NB4 (cell line): Measurements from ENCODE around the gene SERPINH1.

Experiments
- DNase-seq: peaks from one replicate; pipeline ENCODE4 v3.0.0; 2010; ENCODE audit warnings: low read depth
- H3K4me3 ChIP-seq: one replicate; pipeline ENCODE4 v1.5.1; 2011; ENCODE audit warnings: mild to moderate bottlenecking, low read depth, low read length, moderate library complexity
- MAX ChIP-seq: IDR thresholded peaks from 2 replicates; pipeline ENCODE4 v1.6.1; 2011; ENCODE audit warnings: low read depth, low read length
- MYC ChIP-seq: IDR thresholded peaks from 2 replicates; pipeline ENCODE4 v1.6.1; 2011; ENCODE audit warnings: low read depth, low read length
- POLR2A ChIP-seq: IDR thresholded peaks from 2 replicates; pipeline ENCODE4 v1.6.1; 2011; ENCODE audit warnings: mild to moderate bottlenecking; ENCODE audit not compliant: insufficient read length; ENCODE audit errors: extremely low read depth
- TF ChIP-seq, protein P1 (sequence below): IDR thresholded peaks from one replicate; pipeline ENCODE4 v1.5.1; 2012; ENCODE audit warnings: low read depth, low read length

Gene SERPINH1

DNA sequence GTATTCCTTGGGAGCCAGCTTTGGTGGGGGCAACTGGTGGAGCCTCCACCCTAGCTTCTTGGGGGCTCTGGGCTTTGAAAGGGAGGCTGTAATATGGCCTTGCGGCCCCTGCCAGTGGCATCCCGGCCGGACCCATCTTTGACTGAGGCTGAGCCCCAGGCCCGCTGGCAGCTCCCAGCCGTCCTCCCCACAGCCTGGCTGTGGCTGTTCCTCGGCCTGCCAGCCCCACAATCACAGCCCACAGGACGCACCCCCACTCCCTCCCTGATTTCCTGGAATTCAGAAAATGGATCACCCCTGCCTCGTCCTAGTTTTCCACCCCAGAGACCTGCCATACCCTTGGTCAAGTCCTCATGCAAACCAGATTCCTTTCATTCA, 23.2 kb downstream of the SERPINH1 start:
- DNase-seq, result no peak
- no peak overlapping the region for H3K4me3 ChIP-seq
- no peak for TF ChIP-seq MAX
- TF ChIP-seq POLR2A, result no peak
- TF ChIP-seq, protein P1, sequence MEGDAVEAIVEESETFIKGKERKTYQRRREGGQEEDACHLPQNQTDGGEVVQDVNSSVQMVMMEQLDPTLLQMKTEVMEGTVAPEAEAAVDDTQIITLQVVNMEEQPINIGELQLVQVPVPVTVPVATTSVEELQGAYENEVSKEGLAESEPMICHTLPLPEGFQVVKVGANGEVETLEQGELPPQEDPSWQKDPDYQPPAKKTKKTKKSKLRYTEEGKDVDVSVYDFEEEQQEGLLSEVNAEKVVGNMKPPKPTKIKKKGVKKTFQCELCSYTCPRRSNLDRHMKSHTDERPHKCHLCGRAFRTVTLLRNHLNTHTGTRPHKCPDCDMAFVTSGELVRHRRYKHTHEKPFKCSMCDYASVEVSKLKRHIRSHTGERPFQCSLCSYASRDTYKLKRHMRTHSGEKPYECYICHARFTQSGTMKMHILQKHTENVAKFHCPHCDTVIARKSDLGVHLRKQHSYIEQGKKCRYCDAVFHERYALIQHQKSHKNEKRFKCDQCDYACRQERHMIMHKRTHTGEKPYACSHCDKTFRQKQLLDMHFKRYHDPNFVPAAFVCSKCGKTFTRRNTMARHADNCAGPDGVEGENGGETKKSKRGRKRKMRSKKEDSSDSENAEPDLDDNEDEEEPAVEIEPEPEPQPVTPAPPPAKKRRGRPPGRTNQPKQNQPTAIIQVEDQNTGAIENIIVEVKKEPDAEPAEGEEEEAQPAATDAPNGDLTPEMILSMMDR, result no peak
- no peak for TF ChIP-seq MYC

DNA sequence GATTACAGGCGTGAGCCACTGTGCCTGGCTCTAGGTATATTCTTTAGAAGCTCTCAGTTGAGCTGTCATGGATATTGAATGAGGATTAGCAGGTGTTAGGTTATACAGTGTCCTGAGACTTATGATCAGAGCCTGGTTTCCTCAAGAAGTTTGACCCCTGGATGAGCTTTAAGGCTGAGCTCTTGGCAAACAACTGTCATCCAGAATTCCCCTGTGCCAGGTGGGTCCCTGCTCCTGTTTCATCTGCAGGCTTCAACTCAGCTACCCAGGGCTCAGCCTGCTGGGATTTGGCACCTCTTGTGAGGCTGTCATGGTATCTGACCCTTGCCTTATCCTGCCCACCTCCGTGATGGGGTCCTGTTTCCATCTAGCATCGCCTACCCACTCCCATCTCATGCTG, 24.3 kb downstream of the SERPINH1 start:
- TF ChIP-seq, protein P1, result no peak
- TF ChIP-seq MYC, result no peak
- TF ChIP-seq MAX, result no peak
- no peak for TF ChIP-seq POLR2A

GRCh38 chr11:75588051-75588481, 26.0 kb downstream of the SERPINH1 start:
- no peak for DNase-seq
- TF ChIP-seq MAX, result no peak
- TF ChIP-seq, protein P1, result no peak
- TF ChIP-seq POLR2A, result no peak
- TF ChIP-seq MYC, result no peak
- H3K4me3 ChIP-seq, result no peak overlapping the region

More for the DNA sequence above, 24.3 kb downstream of the SERPINH1 start:
- no peak overlapping the region for H3K4me3 ChIP-seq
- no peak for DNase-seq

- H3K4me3 ChIP-seq, result no peak overlapping the region
- no peak for DNase-seq
- TF ChIP-seq, protein P1, result no peak
- TF ChIP-seq MAX, result no peak
- no peak for TF ChIP-seq MYC
- TF ChIP-seq POLR2A, result no peak
Measured at GRCh38 chr11:75589051-75589450, 27.0 kb downstream of the SERPINH1 start.

GRCh38 chr11:75589933-75590332, 27.9 kb downstream of the SERPINH1 start:
- H3K4me3 ChIP-seq, result no peak overlapping the region
- TF ChIP-seq MYC (no peak), POLR2A (no peak), MAX (no peak)
- TF ChIP-seq, protein P1, result no peak
- no peak for DNase-seq

- DNase-seq, result no peak
- TF ChIP-seq MYC (no peak), MAX (no peak), POLR2A (no peak)
- TF ChIP-seq, protein P1, result no peak
- H3K4me3 ChIP-seq, result no peak overlapping the region
Measured at GRCh38 chr11:75591371-75591770, 29.3 kb downstream of the SERPINH1 start.
